CD4-positive, alpha-beta T cell treated with Interleukin-10 for 1 hour (primary cell): Measurements from ENCODE around the gene CYB561D2.

Source experiments
- DNase-seq: peaks from one replicate; pipeline ENCODE4 v3.0.0-alpha.2; 2020

Gene CYB561D2

DNA sequence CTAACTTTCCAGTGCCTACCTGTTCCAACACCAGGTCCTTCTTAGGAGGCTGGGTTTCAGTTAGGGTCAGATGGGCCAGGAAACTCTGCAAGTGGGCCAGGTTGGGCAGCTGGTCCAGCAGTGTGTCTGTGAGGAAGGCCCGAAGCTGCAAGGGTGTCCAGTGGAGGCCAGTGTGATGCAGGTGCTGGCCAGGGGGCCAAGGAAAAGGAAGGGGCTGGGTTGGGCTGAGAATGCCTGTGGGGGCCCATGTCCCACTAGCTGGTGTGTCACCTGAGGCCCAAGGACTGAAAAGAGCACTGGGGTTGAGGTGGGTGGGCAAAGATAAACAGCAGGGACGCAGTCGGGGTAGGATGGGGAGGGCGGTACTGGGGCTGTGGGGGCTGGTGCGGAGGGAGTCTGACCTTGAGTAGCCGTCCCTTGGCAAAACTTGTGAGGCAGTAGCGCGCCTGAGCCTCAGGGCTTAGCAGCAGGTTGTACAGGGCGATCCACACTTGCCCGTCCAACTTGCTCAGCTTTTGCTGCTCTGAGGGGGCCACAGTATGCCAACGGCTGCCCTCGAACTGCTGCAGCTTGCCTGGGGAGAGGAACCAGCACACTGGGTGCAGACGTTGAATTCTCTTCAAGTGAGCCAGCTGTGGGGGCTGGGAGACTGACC, 8.5 kb upstream of the CYB561D2 start:
- DNase-seq, result no peak

DNA sequence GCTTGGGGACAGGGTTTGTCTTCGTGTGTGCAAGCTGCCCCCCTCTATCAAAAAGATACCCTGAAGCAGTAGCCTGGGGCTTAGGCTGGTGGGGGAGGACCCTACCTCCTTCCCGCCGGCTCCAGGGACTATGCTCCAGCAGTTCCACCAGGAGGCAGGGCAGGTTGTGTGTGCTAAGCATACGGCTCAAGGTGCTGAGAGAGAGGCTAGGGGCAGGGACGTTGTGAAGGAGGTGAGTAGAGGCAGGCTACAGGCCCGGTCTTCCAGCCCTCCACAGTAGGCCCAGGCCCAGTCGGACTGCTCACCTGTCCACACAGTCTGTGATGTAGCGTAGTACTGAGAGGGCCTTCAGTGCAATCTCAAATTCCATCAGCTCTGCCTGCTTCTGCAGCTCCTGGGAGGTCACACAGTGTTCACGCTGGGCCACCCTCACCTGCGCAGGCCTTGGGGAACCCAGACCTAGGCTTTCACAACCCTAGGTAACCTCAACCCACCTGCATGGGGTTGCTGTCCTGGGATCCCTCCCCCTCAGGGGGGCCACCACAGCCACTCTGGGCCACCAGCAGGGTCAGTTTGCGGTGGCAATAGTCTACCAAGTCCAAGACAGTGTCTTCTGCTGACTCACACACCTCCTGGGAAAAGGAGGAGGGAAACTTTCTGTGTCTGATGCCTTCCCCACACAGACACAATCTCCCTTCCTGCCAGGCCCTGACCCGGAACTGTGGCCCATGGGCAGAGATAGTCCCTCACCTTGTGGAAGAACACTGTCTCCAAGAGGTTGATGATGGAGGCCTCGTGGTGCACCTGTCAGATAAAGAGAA, 7.6 kb upstream of the CYB561D2 start:
- DNase-seq, result no peak

DNA sequence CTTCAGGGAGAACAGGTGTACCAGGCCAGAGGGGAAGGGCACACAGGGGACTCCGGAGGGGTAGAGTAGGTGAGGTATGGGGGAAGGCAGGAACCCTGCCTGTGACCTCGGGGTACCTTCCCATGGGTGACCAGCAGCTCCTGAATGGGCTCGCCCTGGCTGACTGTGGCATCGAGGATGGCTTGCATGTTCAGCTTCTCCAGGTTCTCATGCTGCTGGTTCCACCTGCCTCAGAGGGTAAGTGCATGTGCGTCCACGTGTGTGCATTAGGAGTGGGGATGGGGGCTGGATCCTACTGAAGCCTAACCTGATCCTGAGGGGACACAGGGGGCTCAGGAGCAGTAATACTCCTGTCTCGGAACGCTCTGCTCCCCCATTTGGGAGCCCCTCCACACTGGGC, 5.7 kb upstream of the CYB561D2 start:
- DNase-seq, result no peak

DNA sequence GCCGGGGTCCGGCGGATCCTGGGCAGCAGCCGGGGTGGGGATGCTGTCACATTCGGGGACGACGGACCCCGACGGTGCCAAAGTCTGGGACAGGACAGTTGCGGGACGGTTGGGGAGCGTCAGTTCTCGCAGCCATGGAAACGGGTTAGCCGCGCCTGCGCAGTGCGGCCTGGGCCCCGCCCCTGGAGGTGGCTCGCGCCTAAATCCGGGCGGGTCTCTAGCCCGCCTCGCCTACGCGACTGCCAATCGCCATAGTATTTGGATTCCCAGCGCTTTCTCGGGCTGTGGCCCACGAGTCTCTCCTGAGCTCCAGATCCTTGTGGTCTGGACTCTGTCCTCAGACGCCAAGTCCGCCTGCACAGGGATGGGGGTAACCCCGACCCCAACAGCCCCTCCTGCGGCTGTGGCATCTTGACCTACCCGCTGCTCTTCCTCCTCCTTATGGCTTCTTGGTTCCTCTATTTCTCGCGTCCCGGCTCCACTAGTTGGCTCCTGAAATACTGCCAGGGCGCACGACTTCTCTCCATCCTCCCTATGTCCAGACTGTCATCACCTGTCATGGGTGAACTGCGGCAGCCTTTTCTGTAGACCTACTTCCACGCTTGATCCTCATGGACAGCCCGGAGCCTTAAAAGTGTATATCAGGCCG, 5.0 kb upstream of the CYB561D2 start, which contains the start of gene ZMYND10:
TSS of gene ZMYND10 (minus strand) at position 147 of the 649 bp plus-strand sequence. CDS start 153 bp downstream, outside the sequence.
- peak; percentile 80 for DNase-seq

DNA sequence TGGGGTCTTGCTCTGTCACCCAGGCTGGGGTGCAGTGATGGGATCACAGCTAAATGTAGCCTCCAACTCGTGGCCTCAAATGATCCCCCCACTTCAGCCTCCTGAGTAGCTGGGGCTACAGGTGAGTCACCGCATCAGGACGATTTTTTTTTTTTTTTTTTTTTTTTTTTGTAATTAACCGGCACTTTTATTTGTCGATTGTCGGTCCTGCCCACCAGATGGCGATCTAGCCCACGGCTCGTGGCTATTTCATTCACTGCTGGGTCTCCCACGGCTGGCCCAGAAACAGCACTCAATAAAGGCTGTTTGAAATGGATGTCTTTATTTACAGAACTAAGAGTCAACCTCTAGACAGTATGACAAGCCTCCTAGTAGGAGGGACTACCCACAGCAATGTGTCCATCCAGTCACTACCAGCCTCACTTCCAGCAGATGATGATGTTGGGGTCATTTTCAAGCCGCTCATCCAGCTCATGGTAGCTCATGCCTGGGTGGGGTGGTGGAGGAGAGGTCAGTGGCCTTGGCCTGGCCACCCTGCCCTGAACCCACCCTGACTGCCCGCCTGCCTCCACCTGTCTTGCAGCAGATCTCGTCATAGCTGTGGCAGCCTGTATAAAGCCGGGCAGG, 3.4 kb upstream of the CYB561D2 start:
- DNase-seq, result peak; percentile 88

DNA sequence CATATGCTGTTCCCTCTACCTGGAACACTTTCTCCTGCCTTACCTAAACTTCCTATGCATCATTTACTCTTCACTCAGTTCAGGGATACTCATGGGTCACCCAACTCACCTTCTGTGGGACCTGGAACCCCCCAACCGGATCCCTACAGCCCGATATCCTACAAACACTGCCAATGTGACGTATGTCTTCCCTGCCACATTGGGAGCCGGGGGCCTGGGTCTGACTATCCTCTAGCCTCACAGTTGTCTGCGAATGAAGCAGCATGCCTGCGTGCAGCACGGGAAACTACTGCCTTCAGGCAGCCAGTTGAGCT, 492 bp upstream of the CYB561D2 start:
- DNase-seq, result no peak

DNA sequence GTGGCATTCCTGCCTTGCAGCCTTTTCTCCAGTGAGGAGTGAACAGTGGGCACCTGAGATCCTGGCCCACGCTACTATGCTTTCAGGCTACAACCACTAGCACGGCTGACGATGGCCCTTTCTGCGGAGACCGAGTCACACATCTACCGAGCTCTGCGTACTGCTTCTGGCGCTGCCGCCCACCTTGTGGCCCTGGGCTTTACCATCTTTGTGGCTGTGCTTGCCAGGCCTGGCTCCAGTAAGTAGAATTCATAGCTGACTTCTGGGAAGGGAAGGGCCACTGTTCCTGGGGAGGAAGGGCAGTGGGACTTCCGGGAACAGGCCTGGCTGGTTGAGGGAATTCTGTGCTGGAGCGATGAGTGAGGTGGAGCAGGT, 648 bp downstream of the CYB561D2 start:
- DNase-seq, result no peak

DNA sequence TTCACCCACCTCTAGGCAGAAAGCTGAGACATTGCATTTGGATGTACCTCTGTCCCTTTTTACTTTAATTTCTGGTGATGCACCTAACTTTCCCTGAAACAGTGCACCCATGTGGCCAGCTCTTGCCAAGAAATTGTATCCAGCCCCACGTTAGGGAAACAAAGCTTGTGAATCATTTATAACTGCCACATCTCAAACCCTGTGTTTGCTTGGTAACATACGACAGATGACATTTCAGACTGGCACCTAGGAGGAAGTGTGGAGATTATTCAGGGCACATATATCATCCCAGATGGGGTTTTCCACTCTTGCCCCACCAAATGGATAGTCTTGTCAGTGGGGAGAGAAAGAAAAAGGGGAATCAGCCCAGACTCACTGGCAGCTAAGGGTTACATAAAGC, 2.1 kb downstream of the CYB561D2 start:
- no peak for DNase-seq

DNA sequence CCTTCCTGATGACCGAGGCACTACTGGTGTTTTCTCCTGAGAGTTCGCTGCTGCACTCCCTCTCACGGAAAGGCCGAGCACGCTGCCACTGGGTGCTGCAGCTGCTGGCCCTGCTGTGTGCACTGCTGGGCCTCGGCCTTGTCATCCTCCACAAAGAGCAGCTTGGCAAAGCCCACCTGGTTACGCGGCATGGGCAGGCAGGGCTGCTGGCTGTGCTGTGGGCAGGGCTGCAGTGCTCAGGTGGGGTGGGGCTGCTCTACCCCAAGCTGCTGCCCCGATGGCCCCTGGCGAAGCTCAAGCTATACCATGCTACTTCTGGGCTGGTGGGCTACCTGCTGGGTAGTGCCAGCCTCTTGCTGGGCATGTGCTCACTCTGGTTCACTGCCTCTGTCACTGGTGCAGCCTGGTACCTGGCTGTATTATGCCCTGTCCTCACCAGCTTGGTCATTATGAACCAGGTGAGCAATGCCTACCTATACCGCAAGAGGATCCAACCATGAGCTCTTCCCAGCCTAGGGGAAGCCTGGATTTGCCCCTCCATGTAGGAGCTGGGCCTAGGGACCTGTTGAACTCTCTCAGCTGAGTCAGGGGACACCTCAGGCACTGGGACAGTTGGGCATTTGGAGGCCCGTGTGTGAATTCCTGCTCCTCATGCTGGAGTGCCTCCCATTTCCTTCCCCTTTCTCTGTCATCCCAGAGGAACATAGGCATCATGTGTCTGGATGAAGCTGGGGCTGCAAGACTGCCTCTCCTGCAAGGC, 2.8 kb downstream of the CYB561D2 start:
- no peak for DNase-seq

DNA sequence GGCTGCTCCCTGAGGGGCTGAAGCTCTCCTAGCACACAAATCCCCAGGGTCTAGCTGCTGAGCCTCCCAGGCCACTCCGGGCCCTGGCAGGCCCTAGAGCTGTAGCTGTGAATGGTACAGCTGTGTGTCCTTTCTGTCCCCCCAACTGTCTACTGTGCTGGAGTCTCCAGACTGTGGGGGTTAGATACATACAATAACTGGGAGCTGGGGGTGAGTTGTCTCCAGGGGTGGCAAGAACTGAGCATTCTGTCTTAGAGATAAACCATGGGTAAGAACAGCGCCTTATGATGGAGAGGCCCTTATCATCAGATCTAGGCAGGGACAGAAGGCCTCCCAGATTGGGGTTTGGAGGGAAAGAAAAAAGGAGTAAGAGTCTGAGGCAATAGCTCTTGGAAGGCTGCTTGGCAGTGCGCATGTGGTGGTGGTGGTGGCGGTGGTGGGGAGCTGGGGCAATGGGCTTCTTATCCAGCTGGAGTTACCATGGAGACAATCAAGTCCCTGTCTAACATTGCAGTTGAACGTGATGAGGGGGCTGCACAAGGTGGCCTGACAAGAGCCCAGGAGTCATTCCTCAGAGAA, 3.6 kb downstream of the CYB561D2 start:
- no peak for DNase-seq

DNA sequence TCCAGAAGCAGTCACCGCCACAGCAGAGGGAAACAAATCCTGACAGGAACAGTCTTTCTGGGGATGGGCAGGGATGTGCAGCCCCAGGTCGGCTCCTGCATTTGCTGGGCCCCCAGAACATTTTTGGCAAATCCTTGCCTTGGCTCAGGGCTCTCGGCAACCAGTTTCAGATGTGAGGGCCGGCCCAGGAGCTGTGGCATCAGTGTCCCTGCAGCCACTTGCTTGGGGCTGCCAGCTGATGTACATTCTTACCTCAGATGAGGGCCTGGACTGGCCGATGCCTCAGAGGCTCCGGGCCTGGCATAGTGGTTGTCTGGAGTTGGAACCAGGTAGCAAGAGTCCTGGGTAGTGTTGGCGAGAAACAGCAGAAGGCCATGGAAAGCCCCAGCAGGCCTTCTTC, 4.2 kb downstream of the CYB561D2 start:
- DNase-seq, result no peak

DNA sequence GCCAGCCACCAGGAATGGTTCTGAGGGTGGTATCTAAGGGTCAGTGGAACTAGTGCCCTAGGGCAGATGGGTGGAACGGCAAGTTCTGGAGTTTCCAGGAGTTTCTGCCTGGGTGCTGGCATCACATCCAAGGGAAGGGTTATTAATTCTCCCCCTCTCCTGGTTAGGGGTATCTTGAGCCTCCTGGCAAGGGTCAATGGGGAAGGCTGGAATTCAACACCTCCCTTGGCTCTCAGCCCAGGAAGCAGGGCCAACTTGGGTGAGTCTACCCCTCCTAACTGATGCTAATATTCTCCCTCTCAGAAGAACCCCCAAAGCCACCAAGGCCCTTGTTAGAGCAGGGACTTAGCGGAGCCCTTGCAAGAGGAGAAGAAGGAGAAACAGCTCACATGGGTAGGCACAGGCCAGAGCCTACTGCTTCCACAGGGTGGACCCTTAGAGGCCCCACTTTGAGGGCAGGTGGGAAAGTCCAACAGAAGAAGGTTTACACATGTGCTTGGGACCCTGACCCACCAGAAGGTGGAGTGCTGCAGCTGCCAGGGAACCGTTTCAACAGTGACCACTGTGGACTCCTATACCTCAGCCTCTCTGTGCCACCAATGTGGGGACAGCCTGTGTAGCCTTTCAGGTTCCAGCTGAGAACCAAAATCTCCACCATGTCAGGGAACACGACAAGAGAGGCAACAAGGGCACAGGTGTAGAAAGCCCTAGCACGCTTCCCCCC, 5.3 kb downstream of the CYB561D2 start:
- DNase-seq, result no peak

DNA sequence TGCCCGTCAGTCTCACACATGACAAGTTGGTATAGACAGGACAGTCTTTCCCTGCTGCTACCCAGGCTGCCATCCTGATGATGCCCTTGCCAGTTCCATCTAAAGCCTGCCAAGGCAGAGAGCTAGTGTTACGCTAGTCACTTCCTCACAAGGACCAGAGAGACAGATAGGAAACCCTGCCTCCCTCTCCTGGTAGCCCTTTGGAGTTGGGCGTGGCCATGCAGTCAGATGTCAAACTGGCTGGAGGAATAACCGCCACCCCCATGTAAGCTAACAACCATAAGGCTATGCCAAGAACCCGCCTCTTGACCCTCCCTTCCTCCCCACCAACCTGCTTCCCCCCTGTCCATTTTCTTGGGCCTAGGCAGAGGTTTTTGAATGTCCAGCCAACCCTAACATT, 5.9 kb downstream of the CYB561D2 start:
- DNase-seq, result no peak

DNA sequence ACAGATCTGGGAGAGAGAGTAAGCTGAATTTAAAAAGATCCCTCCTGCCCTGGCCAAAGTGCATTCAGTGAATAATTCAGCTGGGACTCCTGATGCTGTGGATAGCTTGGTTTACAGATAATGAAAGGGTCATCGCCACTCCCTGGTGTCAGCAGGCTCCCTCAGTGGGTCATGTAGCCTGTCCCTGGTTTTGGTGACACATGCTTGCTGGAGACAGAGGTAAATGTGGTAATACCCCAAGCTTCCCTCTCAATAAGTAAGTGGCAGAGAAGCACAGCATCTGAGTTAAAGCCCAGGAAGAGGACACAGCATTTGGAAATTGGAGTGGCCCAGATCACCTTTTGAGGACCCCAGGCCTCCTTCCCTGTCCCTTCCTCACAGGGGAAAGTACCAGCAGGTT, 6.8 kb downstream of the CYB561D2 start:
- no peak for DNase-seq

DNA sequence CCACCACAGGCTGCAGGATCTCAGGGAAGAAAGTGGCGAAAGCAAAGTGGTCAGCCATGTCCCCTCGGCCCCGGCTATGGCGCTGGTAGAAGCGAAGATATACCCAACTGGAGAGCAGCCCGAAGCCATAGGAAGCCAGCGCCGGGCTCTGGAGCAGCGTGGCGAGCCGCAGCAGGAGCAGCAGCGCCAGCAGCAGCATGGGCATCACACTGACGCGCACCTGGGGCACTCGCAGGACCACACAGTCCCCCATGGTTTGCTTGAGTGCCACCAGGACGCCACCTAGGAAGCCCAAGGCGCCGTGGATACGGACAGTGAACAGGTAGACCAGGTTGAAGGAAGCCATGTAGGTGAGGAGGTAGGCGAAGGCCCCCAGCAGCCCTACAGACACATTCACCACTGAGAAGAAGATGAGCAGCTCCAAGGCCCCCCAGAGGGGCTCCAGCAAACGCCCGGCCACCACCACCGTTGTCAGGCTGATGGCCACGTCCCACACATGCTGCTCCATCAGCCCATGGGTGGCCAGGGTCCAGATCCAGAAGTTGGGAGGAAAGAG, 7.8 kb downstream of the CYB561D2 start:
- no peak for DNase-seq

DNA sequence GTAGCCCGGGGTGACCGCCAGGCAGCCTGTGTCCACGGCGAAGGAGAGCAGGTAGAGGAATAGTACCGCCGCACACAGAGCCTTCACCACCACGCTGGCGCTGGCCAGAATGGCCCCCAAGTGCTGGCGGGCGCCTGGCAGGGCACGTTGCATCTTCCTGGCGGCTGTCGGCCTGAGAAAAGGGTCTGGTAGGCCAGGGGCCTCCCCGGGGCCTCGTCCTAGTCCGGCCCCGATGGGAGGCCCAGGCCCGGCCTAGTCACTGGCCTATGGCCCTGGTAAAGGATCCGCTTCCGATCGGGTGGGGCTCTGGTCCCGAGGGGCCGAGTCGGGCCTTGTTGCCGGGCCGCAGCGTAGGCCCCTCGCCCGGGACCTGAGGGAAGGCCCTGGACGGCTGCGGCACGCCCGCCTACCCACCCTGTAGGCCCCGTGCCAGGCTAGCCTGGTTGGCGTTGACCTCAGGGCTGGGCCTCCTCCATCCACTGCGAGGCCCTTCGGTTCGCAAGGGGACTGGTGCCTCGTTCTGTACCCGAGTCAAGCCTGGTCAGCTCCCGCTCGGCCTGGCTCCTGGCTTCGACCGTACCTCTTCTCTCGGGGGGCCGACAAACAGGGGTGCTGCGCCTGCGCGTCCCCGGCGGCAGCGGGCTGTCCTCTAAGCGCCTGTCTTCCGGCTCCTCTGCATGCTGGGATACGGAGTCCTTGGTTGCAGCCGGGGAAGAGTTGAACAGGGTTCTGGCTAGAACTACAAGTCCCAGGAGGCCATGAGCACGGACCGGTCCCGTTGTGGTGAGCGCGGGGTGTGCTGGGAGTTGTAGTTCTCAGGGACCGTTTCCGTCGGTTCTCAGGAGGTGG, 8.5 kb downstream of the CYB561D2 start, which contains the start of gene TMEM115:
TSS of gene TMEM115 (minus strand) at position 611 of the 849 bp plus-strand sequence. CDS start at position 153, 458 bp downstream.
- peak; percentile 98 for DNase-seq

DNA sequence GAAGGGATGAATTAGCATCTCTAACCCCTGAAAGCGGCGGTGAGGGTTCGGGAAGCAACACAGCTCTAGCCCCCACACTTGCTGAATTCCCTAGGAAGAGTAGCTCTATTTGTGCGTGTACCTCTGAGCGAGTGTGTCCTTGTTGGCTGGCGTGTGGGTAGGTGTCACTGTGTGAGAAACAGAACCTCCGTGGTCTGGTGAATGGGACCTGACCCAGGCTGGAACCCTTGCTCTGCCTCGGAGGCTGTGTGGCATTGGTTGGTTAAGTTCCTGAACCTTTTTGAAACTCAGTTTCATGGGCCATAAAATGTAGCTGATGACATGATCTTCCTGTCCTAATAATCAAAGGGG, 9.1 kb downstream of the CYB561D2 start:
- no peak for DNase-seq

DNA sequence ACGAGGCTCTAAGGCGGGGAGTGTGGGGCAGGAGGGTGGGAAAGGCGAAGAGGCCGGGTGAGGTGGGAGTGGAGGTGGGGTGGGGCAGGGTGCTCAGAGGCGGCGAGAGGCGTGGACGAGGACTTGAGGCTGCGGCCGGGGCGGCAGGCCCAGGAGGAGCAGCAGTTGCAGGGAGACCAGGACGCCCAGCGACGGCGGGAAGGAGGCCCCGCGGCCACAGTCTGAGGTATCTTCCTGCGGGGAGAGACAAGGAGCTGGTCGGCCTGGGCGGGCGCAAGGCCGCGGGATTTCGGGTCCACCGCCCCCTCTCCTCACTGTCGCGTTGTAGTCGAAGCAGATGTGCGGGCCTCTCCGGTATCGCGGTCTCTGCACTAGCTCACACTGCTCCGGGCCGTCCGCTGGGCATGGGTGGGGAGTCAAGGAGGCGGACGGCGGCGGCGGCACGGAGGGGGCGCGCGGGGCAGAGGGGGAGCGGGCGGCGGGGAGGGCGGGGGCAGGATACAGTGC, 14.0 kb downstream of the CYB561D2 start:
- no peak for DNase-seq

DNA sequence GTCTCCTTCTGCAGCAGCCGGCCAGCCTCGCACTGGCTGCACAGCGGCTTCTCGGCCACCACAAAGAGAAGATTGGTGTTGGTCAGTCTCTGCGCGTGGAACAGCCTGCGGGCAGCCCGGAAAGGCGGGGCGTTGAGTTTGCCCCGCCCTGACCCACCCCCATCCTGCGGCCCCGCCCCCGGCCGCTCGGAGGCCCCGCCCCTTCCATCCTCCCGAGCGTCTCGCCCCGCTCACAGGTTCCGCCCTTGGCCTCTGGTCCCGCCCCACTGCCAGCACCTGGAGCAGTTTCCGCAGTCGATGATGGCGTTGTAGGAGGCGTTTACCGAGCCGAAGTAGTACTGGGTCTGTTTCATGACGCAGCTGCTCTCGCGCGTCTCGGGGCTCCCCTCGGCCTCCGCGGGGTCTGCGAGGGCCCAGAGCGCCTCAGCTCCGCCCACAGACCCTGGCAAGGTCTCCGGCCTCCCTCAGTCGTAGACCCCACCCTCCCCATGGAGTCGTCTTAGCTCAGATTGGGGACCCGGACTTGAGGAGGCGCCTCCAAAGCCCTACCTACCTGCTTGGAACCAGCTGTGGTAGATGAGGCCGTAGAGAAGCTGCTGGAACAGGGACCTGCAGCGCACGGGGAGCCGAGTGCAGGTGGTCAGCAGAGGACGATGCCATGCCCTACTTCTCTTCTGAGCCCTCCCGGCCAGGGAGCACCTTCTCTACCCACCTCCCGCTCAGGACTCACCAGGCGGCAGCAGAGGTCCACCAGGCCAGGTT, 14.6 kb downstream of the CYB561D2 start:
- DNase-seq, result peak; percentile 96

DNA sequence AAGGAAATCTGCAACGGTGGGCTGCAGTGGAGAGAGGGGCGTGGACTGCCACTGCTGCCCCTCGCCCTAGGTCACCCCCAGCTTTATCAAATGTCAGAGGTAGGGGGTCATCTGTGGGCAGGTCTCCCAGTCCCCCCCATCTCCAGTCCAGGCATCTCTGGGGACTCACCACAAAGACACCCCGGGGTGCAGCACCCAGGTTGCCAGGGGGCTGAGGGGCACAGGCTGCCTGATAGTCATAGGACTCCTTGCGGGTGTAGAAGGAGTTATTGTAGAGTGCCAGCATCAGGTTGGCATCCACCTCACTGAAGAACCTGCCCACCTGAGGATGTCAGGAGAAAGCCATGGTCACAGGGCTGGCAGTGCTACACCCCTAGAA, 15.2 kb downstream of the CYB561D2 start:
- DNase-seq, result no peak
